Duodenal mucosa (tissue), 2 donors: ENCODE data around the gene DENND1A.

Source experiments
- H3K27ac ChIP-seq: one replicate; pipeline ENCODE4 v1.7.0; 2013; ENCODE audit warnings: low read depth, low read length
- H3K27me3 ChIP-seq, 2 donors: one replicate each; pipeline ENCODE4 v1.7.0; 2013; ENCODE audit warnings: low read length in 2 of 2, control low read depth in 1 of 2; ENCODE audit not compliant: insufficient read depth in 2 of 2, control insufficient read depth in 1 of 2
- H3K36me3 ChIP-seq, 2 donors: one replicate each; pipeline ENCODE4 v1.7.0; 2013; ENCODE audit warnings: low read length in 2 of 2, control low read depth in 1 of 2; ENCODE audit not compliant: insufficient read depth in 2 of 2, control insufficient read depth in 1 of 2
- H3K4me1 ChIP-seq, 2 donors: one replicate each; pipeline ENCODE4 v1.7.0; 2013; ENCODE audit warnings: low read length in 2 of 2, control low read depth in 1 of 2; ENCODE audit not compliant: insufficient read depth in 2 of 2, control insufficient read depth in 1 of 2
- H3K4me3 ChIP-seq, 2 donors: one replicate each; pipeline ENCODE4 v1.7.0; 2013; ENCODE audit warnings: low read length in 2 of 2, low read depth in 1 of 2
- H3K9ac ChIP-seq, 2 donors: one replicate each; pipeline ENCODE4 v1.7.0; 2013; ENCODE audit warnings: low read length in 2 of 2, low read depth in 1 of 2
- H3K9me3 ChIP-seq, 2 donors: one replicate each; pipeline ENCODE4 v1.7.0; 2013; ENCODE audit warnings: low read length in 2 of 2, control low read depth in 1 of 2; ENCODE audit not compliant: control insufficient read depth in 1 of 2

DENND1A gene

DNA sequence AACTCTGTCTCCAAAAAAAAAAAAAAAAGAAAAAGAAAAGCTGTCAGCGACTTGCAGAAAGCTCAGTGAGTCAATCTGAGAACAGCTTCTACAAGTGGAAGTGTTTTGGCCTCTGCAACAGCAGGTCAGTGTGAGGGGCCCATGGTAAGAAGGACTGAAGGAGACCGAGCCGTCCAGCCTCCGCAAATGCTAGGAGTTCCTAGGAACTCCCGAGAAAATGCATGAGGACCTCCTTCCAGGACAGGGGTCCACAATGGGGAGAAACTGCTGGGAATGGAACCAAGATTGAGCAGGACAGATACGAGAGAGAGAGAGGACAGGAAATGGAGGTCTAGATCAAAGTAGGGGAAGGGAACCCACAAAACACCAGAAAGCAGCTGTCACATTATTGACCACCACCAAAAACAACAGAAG lies 393.5 kb downstream of the DENND1A start:
- Histone ChIP-seq H3K9me3 (no peaks in the 10 kb centered on the region), H3K4me1 (no peaks in the 10 kb centered on the region), H3K27ac (no peak overlapping the region), H3K9ac (no peak overlapping the region), H3K27me3 (no peaks in the 10 kb centered on the region), H3K4me3 (no peak overlapping the region), H3K36me3 (peaks cover 0 to 2% of the 10 kb centered on the region in 2 donors)

DNA sequence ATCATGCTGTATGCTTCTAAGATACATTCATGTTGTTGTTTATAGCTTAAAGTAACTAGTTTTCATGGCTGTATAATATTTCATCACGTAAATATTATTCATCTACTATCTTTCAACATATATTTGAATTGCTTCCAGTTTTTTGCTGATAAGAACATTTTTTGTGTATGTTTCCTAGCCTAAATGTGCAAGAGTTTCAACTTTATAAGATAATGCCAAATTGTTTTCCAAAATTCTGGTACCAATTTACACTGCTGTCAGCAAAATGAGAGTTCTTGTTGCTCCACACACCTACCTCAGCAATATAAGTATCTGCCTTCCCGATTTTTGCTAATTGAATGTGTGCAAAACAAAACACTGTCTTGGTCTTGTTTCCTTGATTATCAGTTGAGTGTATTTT lies 395.6 kb downstream of the DENND1A start:
- H3K4me3 ChIP-seq, result no peak overlapping the region

DNA sequence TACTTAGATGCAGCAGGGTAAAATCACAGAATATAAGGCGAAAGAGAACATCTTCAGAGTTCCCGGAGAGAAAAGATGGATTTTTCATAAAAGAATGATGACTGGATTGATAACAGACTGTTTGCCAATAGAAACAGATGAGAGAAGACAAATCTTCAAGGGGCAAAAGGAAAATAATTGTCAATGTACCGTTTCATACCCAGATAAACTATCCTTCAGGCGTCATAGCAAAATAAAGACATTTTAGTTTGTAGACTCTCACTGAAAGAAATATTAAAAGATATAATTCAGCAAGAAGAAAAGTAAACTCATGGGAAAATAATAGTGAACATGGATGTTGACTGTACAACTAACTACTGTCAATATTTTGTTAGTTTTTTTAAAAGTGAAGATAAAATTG lies 399.7 kb downstream of the DENND1A start:
- H3K27me3 ChIP-seq, result no peaks in the 10 kb centered on the region
- no peak overlapping the region for H3K4me3 ChIP-seq
- H3K9ac ChIP-seq, result no peak overlapping the region
- H3K27ac ChIP-seq, result no peak overlapping the region
- H3K9me3 ChIP-seq, result peaks cover 0 to 4% of the 10 kb centered on the region in 2 donors
- H3K4me1 ChIP-seq, result no peaks in the 10 kb centered on the region
- H3K36me3 ChIP-seq, result peaks cover 0 to 2% of the 10 kb centered on the region in 2 donors

More for the DNA sequence above, 395.6 kb downstream of the DENND1A start:
- Histone ChIP-seq H3K27ac (no peak overlapping the region), H3K9ac (no peak overlapping the region), H3K9me3 (peaks cover 0 to 4% of the 10 kb centered on the region in 2 donors), H3K36me3 (peaks cover 0 to 2% of the 10 kb centered on the region in 2 donors), H3K4me1 (no peaks in the 10 kb centered on the region), H3K27me3 (no peaks in the 10 kb centered on the region)

DNA sequence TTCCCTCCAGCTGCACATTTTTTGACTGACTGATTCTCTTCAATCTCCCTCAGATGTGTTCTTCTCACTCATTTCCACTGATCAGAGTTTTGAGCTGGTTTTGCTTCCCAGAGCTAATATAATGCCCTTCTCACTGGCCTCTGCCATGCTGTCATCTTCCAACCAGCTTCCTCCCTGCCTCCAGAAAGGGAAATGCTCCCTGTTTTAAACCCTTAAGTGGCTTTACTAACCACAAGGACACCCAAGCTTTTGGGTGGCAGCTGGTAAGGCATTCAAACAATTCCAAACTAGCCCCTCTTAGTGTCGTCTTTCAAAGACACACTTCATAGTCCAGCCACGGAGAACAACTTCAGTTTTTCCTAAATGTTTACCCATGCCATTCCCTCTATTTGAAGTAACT lies 401.4 kb downstream of the DENND1A start:
- no peak overlapping the region for H3K4me3 ChIP-seq
- H3K27ac ChIP-seq, result no peak overlapping the region
- no peaks in the 10 kb centered on the region for H3K4me1 ChIP-seq
- no peak overlapping the region for H3K9ac ChIP-seq
- H3K27me3 ChIP-seq, result no peaks in the 10 kb centered on the region
- peaks cover 0 to 4% of the 10 kb centered on the region in 2 donors for H3K9me3 ChIP-seq
- no peaks in the 10 kb centered on the region for H3K36me3 ChIP-seq

DNA sequence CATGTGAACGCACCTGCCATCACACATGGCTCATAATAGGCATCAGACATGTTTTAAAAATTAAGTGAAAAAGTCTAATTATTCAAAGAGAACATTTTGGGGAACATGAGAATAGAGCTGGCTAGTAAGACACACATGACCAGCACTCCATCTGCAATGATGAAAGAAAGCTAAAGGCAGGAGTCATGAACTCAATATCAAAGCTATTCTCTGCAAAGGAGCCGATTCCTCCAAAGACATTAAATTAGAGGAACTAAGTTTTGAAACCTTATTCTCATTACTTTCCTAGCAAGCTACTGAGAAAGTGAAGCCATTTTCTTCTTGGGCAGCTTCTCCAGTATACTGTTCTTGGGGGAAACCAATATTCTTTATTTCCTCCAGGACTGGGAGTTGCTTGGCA lies 401.9 kb downstream of the DENND1A start:
- H3K9me3 ChIP-seq, result peaks cover 0 to 4% of the 10 kb centered on the region in 2 donors
- no peaks in the 10 kb centered on the region for H3K4me1 ChIP-seq
- no peak overlapping the region for H3K4me3 ChIP-seq
- H3K9ac ChIP-seq, result no peak overlapping the region
- no peaks in the 10 kb centered on the region for H3K36me3 ChIP-seq
- no peaks in the 10 kb centered on the region for H3K27me3 ChIP-seq
- no peak overlapping the region for H3K27ac ChIP-seq

DNA sequence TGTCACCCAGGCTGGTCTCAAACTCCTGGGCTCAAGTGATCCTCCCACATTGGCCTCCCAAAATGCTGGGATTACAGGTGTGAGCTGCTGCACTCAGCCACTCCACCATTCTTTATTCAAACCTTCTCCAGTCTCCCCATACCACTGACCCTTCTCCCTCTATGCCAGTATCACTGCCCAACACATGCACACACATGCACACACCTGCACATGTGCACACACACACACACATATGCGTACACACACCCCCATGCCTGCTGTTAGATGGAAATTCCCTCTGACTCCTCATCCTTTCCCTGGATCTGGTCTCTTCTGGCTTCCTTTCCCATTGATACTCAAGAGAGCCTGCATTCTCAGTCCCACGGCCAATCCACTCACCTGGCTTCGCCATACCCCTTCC lies 404.0 kb downstream of the DENND1A start:
- H3K9ac ChIP-seq, result no peak overlapping the region
- peaks cover 0 to 4% of the 10 kb centered on the region in 2 donors for H3K9me3 ChIP-seq
- H3K4me1 ChIP-seq, result no peaks in the 10 kb centered on the region
- no peak overlapping the region for H3K4me3 ChIP-seq
- H3K27ac ChIP-seq, result no peak overlapping the region
- H3K36me3 ChIP-seq, result no peaks in the 10 kb centered on the region
- H3K27me3 ChIP-seq, result no peaks in the 10 kb centered on the region

DNA sequence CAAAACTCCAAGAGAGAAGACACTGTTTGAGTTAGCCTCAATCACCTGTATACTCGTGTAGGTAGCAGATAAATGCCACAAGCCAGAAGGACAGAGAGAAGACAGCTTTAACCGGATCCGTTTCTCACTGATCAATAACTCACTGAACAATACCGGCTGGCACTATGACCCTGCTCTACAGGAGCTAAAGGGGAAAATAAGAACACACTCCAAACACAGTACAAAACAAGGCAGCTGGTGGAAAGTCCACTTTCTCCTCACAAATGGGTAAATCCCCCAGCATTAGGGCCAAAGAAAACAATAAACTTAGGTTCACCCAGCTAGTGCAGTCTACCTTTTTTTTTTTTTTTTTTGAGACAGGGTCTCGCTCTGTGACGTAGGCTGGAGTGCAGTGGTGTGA lies 404.5 kb downstream of the DENND1A start:
- no peak overlapping the region for H3K27ac ChIP-seq
- H3K9ac ChIP-seq, result no peak overlapping the region

DNA sequence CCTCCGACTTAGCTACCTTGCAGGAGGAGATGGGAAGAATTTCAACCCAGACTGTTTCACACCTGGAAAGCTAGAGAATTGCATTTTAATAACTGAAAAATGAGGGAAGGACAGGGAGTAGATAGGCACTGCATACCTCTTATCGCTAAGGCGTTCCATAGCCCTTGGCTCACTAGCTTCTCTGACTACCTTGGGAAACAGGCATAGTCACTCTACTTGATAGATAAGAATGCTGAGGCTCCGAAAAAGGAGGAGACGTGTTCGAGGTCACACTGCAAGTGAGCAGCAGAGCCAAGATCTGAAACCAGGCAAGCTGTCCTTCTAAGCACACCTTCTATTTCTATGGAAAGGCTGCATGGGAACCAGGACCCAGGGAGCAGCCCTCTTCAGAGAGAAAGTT lies 405.1 kb downstream of the DENND1A start:
- H3K36me3 ChIP-seq, result no peaks in the 10 kb centered on the region
- H3K4me1 ChIP-seq, result no peaks in the 10 kb centered on the region
- no peaks in the 10 kb centered on the region for H3K27me3 ChIP-seq
- H3K9me3 ChIP-seq, result no peaks in the 10 kb centered on the region
- H3K4me3 ChIP-seq, result no peak overlapping the region
- H3K27ac ChIP-seq, result no peak overlapping the region
- H3K9ac ChIP-seq, result no peak overlapping the region

More for the DNA sequence above, 404.5 kb downstream of the DENND1A start:
- no peaks in the 10 kb centered on the region for H3K4me1 ChIP-seq
- no peaks in the 10 kb centered on the region for H3K27me3 ChIP-seq
- no peaks in the 10 kb centered on the region for H3K36me3 ChIP-seq
- peaks cover 0 to 4% of the 10 kb centered on the region in 2 donors for H3K9me3 ChIP-seq
- no peak overlapping the region for H3K4me3 ChIP-seq

DNA sequence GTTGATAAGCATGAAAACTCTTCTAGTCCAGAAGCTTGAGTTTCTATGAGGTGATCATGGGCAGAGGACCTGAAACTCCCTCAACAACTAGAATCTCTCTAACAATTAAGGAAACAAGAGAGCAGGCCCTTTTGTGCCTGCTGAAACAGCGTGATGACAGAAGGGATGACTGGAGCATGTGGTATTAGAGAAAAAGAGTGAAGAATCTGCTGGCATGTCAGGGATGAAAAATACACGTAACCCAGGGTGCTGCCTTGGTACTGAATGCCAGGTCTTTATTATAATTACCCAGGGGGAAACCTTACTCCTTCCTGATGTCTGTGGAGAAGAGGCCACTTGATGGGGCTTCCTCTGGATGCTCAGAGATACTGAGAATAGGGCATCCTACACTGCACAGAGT lies 406.1 kb downstream of the DENND1A start:
- Histone ChIP-seq H3K4me1 (no peaks in the 10 kb centered on the region), H3K4me3 (no peak overlapping the region), H3K36me3 (no peaks in the 10 kb centered on the region), H3K9me3 (no peaks in the 10 kb centered on the region), H3K27ac (no peak overlapping the region), H3K9ac (no peak overlapping the region), H3K27me3 (no peaks in the 10 kb centered on the region)

DNA sequence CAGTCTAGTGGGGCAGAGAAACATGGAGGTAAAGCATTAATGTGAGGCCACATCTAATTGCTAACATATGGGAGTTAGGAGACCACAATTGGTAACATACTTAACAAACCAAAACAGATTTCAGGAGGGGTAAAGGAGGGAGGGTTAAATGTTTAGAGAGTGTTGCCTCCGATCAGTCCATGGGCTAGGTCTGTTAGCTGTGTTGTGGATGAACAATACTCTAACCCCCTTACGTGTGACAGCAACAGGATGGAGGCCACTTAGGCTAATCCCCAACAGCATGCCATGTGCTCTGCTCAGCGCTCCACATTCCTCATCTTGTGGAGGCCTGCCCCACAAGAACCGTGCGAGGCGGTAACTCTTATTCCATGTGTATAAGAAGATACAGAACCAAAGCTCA lies 406.9 kb downstream of the DENND1A start:
- no peaks in the 10 kb centered on the region for H3K36me3 ChIP-seq
- no peak overlapping the region for H3K9ac ChIP-seq
- no peak overlapping the region for H3K27ac ChIP-seq
- no peaks in the 10 kb centered on the region for H3K9me3 ChIP-seq
- H3K4me3 ChIP-seq, result no peak overlapping the region
- H3K27me3 ChIP-seq, result no peaks in the 10 kb centered on the region
- H3K4me1 ChIP-seq, result no peaks in the 10 kb centered on the region

DNA sequence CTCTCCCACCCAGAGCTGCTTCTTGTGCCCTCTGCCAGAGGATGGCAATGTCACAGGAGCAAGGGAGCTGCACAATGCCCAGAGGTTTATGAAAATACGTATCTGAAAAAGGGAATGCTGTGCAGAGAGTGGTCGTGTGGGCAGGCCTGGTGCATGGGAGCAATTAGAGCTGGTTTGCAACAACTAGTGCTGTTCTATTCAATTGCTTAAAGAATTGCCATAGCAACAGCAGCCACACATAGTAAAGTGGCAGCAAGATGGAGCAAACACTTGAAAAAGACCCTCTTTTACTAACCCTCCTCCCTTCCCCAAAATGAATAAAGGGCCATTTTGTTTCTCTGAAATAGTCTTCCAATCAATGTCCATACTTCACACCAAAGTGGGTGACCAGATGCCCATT lies 407.7 kb downstream of the DENND1A start:
- no peaks in the 10 kb centered on the region for H3K9me3 ChIP-seq
- no peak overlapping the region for H3K4me3 ChIP-seq
- H3K9ac ChIP-seq, result no peak overlapping the region
- no peaks in the 10 kb centered on the region for H3K4me1 ChIP-seq
- no peaks in the 10 kb centered on the region for H3K27me3 ChIP-seq
- H3K36me3 ChIP-seq, result no peaks in the 10 kb centered on the region
- H3K27ac ChIP-seq, result no peak overlapping the region
